Gastrocnemius medialis (tissue), 4 donors: ENCODE measurements around the gene ASXL1. TPM values are rescaled to one million over a fixed set of nuclear protein-coding genes. Genes with fewer than 3 reads are reported as not detected.

Experiments
- ATAC-seq, 2 donors: fragments of 150-250 bp; one replicate each; pipeline ENCODE4 v1.9.1; 2016
- DNase-seq, 2 donors: peaks; one replicate each; pipeline ENCODE4 v3.0.0-alpha.2; 2019
- H3K27ac ChIP-seq, 4 donors: fragments of 200-600 bp; sonication (generic); 1 replicate in 1 of 4; 2 replicates in 3 of 4; pipeline ENCODE4 v1.5.1; 2016 to 2018; ENCODE audit warnings: mild to moderate bottlenecking in 2 of 4, moderate library complexity in 1 of 4
- H3K27me3 ChIP-seq, 3 donors: fragments of 200-600 bp; sonication (generic) in 2 of 3; 1 replicate in 1 of 3; 2 replicates in 2 of 3; pipeline versions ENCODE4 v1.5.1 to v1.6.0; 2016 to 2019; ENCODE audit warnings: mild to moderate bottlenecking in 1 of 3, moderate library complexity in 1 of 3
- H3K36me3 ChIP-seq, 2 donors: fragments of 200-600 bp; sonication (generic) in 1 of 2; one replicate each; pipeline ENCODE4 v1.5.1; 2017 to 2018
- H3K4me1 ChIP-seq, 2 donors: fragments of 200-600 bp; sonication (generic) in 1 of 2; one replicate each; pipeline ENCODE4 v1.5.1; 2016 to 2017; ENCODE audit warnings: mild to moderate bottlenecking in 2 of 2
- H3K4me3 ChIP-seq, 4 donors: fragments of 200-600 bp; sonication (generic) in 3 of 4; 1 replicate in 1 of 4; 2 replicates in 3 of 4; pipeline ENCODE4 v1.5.1; 2016 to 2019; ENCODE audit warnings: mild to moderate bottlenecking in 2 of 4
- H3K9me3 ChIP-seq, 3 donors: fragments of 200-600 bp; sonication (generic) in 2 of 3; 1 replicate in 1 of 3; 2 replicates in 2 of 3; pipeline ENCODE4 v1.5.1; 2016 to 2019
- POLR2A ChIP-seq, 2 donors: fragments of 450-650 bp; IDR thresholded peaks; one replicate each; pipeline ENCODE4 v1.6.1; 2017; ENCODE audit warnings: antibody characterized with exemption in 2 of 2, mild to moderate bottlenecking in 2 of 2, moderate library complexity in 2 of 2
- in situ Hi-C, 4 donors: fragments of 200-750 bp; cut with MboI; loops; one replicate each; pipeline versions ENCODE4 v1.15.0 to v1.8.0; 2017; ENCODE audit warnings: low sequenced_read_pairs in 4 of 4
- intact Hi-C: fragments of 100-400 bp; cut with DNase I; formaldehyde crosslinking; loops from one replicate; pipeline ENCODE4 v1.15.1; 2023; ENCODE audit warnings: low total_unique reads
- total RNA-seq, 4 donors: library from RNA; depleted of rRNA; stranded (reverse); fragments of >200 nt; gene quantifications; one replicate each; pipeline versions ENCODE4 v1.1.0 to v1.2.3, GENCODE V29; 2016
- TF ChIP-seq, protein P1 (sequence below), 5 experiments: fragments of 450-650 bp in 3 of 5; fragments of 200-600 bp in 2 of 5; sonication (generic) in 2 of 5; IDR thresholded peaks in 4 of 5; conservative IDR thresholded peaks in 1 of 5; 1 replicate in 4 of 5; 2 replicates in 1 of 5; pipeline ENCODE4 v1.5.1; 2016 to 2019; ENCODE audit warnings: antibody characterized with exemption in 5 of 5, mild to moderate bottlenecking in 3 of 5, moderate library complexity in 3 of 5

ASXL1 gene
- total RNA-seq, 4 donors from 2014 or later: 21.8 to 36.6 (median 28.4) TPM

DNA sequence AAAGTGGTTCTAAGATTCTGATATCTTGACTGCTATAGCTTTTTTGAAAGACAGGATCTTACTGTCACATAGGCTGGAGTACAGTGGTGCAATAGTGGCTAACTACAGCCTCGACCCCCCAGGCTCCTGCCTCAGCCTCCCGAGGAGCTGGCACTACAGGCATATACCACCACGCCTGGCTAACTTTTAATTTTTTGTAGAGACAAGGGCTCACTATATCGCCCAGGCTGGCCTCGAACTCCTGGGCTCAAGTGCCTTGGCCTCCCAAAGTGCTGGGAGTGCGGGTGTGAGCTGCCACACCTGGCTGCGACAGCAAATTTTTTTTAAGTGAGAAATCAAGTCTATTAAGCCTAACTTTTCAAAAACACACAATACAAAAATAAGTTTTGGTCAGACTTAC is 120.4 kb downstream of the ASXL1 start:
- no peak for DNase-seq
- peaks cover 21% of the 10 kb centered on the region in 2 donors for H3K4me1 ChIP-seq

GRCh38 chr20:32479012-32479411 is 120.9 kb downstream of the ASXL1 start:
- intact Hi-C loops (no loop called here), in situ Hi-C loops (no loop called here)
- Histone ChIP-seq H3K9me3 (no peaks in the 10 kb centered on the region), H3K4me1 (peaks cover 18 to 24% of the 10 kb centered on the region in 2 donors), H3K36me3 (no peaks in the 10 kb centered on the region), H3K27ac (no peak overlapping the region), H3K4me3 (no peak overlapping the region), H3K27me3 (peaks cover 0 to 7% (median 0%) of the 10 kb centered on the region in 3 donors)
- DNase-seq: no peak
- TF ChIP-seq, protein P1, sequence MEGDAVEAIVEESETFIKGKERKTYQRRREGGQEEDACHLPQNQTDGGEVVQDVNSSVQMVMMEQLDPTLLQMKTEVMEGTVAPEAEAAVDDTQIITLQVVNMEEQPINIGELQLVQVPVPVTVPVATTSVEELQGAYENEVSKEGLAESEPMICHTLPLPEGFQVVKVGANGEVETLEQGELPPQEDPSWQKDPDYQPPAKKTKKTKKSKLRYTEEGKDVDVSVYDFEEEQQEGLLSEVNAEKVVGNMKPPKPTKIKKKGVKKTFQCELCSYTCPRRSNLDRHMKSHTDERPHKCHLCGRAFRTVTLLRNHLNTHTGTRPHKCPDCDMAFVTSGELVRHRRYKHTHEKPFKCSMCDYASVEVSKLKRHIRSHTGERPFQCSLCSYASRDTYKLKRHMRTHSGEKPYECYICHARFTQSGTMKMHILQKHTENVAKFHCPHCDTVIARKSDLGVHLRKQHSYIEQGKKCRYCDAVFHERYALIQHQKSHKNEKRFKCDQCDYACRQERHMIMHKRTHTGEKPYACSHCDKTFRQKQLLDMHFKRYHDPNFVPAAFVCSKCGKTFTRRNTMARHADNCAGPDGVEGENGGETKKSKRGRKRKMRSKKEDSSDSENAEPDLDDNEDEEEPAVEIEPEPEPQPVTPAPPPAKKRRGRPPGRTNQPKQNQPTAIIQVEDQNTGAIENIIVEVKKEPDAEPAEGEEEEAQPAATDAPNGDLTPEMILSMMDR (IDR thresholded peaks at IDR 0.05 in 4 of 5, conservative IDR thresholded peaks at IDR 0.05 in 1 of 5): no peak
- no peak for TF ChIP-seq POLR2A (IDR thresholded peaks at IDR 0.05)
- ATAC-seq: no peak

More for the DNA sequence above, 120.4 kb downstream of the ASXL1 start:
- intact Hi-C loops (no loop called here), in situ Hi-C loops (no loop called here)
- H3K27ac ChIP-seq: no peak overlapping the region
- TF ChIP-seq, protein P1 (IDR thresholded peaks at IDR 0.05 in 4 of 5, conservative IDR thresholded peaks at IDR 0.05 in 1 of 5): no peak
- TF ChIP-seq POLR2A (IDR thresholded peaks at IDR 0.05): no peak
- H3K36me3 ChIP-seq: no peaks in the 10 kb centered on the region
- no peak for ATAC-seq
- no peaks in the 10 kb centered on the region for H3K9me3 ChIP-seq
- H3K27me3 ChIP-seq: peaks cover 0 to 7% (median 0%) of the 10 kb centered on the region in 3 donors
- no peak overlapping the region for H3K4me3 ChIP-seq

GRCh38 chr20:32479697-32480171 is 121.6 kb downstream of the ASXL1 start:
- DNase-seq (no peak), ATAC-seq (no peak)
- Histone ChIP-seq H3K27me3 (peaks cover 0 to 7% (median 0%) of the 10 kb centered on the region in 3 donors), H3K36me3 (no peaks in the 10 kb centered on the region), H3K9me3 (no peaks in the 10 kb centered on the region), H3K4me3 (no peak overlapping the region), H3K27ac (no peak overlapping the region), H3K4me1 (peaks cover 11 to 23% of the 10 kb centered on the region in 2 donors)
- in situ Hi-C loops: no loop called here
- TF ChIP-seq, protein P1 (IDR thresholded peaks at IDR 0.05 in 4 of 5, conservative IDR thresholded peaks at IDR 0.05 in 1 of 5): no peak
- no peak for TF ChIP-seq POLR2A (IDR thresholded peaks at IDR 0.05)
- intact Hi-C loops: loop anchor here (5.0 kb wide), 1 partner anchor 142 kb away; no protein-coding TSS in a partner anchor

- no peaks in the 10 kb centered on the region for H3K36me3 ChIP-seq
- no peaks in the 10 kb centered on the region for H3K9me3 ChIP-seq
- intact Hi-C loops: loop anchor here (5.0 kb wide), 1 partner anchor 143 kb away; no protein-coding TSS in a partner anchor
- no peak overlapping the region for H3K4me3 ChIP-seq
- ATAC-seq (no peak), DNase-seq (no peak)
- peak overlapping the region; percentile 56 to 75 (median 72) for H3K27ac ChIP-seq
- TF ChIP-seq, protein P1 (IDR thresholded peaks at IDR 0.05 in 4 of 5, conservative IDR thresholded peaks at IDR 0.05 in 1 of 5): no peak
- no peak for TF ChIP-seq POLR2A (IDR thresholded peaks at IDR 0.05)
- peaks cover 11 to 20% of the 10 kb centered on the region in 2 donors for H3K4me1 ChIP-seq
- in situ Hi-C loops: no loop called here
- H3K27me3 ChIP-seq: no peaks in the 10 kb centered on the region
Observed at GRCh38 chr20:32480371-32481241, 122.5 kb downstream of the ASXL1 start.
